H1 (cell line): ENCODE data around the gene CHMP5. TPM values are rescaled to one million over a fixed set of nuclear protein-coding genes. Genes with fewer than 3 reads are reported as not detected.

Experiments used
- CTCF ChIA-PET: fragments of 300-600 bp; sonication (Branson Sonifier 250); formaldehyde crosslinking; loops from one replicate; lab custom pipeline; 2021; ENCODE audit not compliant: partially characterized antibody; lab: Charles Lee
- POLR2A ChIA-PET: fragments of 300-600 bp; sonication (Branson Sonifier 250); formaldehyde crosslinking; loops from one replicate; lab custom pipeline; 2021; ENCODE audit warnings: inconsistent platforms; ENCODE audit not compliant: partially characterized antibody; lab: Charles Lee
- DNase-seq, 2 experiments: peaks; one replicate each; pipeline versions ENCODE4 v3.0.0 to v3.0.0-alpha.2; 2010 to 2022; ENCODE audit warnings: low spot score in 2 of 2, low read depth in 1 of 2, mixed read lengths in 1 of 2
- FAIRE-seq: peaks from 2 replicates; lab custom pipeline; 2011; peaks lifted over from hg19 to GRCh38; lab: Jason Lieb, UNC
- H2AFZ ChIP-seq: 2 replicates; pipeline ENCODE4 v1.8.1; 2012; ENCODE audit warnings: low read length, inconsistent platforms
- H2AK5ac ChIP-seq: 2 replicates; pipeline ENCODE4 v1.6.1; 2013; ENCODE audit warnings: low read depth, low read length
- H2BK120ac ChIP-seq: replicated peaks from 2 replicates; pipeline ENCODE3; 2013; ENCODE audit warnings: low read depth, low read length, inconsistent platforms
- H2BK12ac ChIP-seq: 2 replicates; pipeline ENCODE4 v1.6.1; 2013; ENCODE audit warnings: low read depth, low read length
- H2BK15ac ChIP-seq: 2 replicates; pipeline ENCODE4 v1.6.1; 2013; ENCODE audit warnings: low read length
- H2BK20ac ChIP-seq: 2 replicates; pipeline ENCODE4 v1.6.1; 2013; ENCODE audit warnings: low read length
- H2BK5ac ChIP-seq: 2 replicates; pipeline ENCODE4 v1.6.1; 2013; ENCODE audit warnings: low read depth, low read length
- H3K14ac ChIP-seq: 2 replicates; pipeline ENCODE4 v1.6.1; 2013; ENCODE audit warnings: inconsistent platforms; ENCODE audit not compliant: insufficient read length
- H3K18ac ChIP-seq: 2 replicates; pipeline ENCODE4 v1.6.1; 2013; ENCODE audit warnings: low read length; ENCODE audit errors: extremely low read depth
- H3K23ac ChIP-seq: 2 replicates; pipeline ENCODE4 v1.6.1; 2013; ENCODE audit warnings: inconsistent platforms; ENCODE audit not compliant: insufficient read length
- H3K23me2 ChIP-seq: 2 replicates; pipeline ENCODE4 v1.6.1; 2013; ENCODE audit warnings: low read depth, low read length
- H3K27ac ChIP-seq: 2 replicates; pipeline ENCODE4 v1.6.1; 2011; ENCODE audit warnings: low read depth, low read length, inconsistent platforms
- H3K27me3 ChIP-seq, 4 experiments: replicated peaks in 1 of 4; 1 replicate in 1 of 4; 2 replicates in 3 of 4; pipeline versions ENCODE4 v1.6.1 to v1.8.1; 2011 to 2013; ENCODE audit warnings: low read length in 3 of 4, mild to moderate bottlenecking in 3 of 4, inconsistent platforms in 2 of 4, mixed read lengths in 2 of 4, moderate library complexity in 1 of 4; ENCODE audit not compliant: control insufficient read depth in 3 of 4, insufficient read depth in 3 of 4; ENCODE audit errors: extremely low read depth in 1 of 4
- H3K36me3 ChIP-seq, 4 experiments: 2 replicates each; pipeline versions ENCODE4 v1.6.1 to v1.8.1; 2011 to 2013; ENCODE audit warnings: mild to moderate bottlenecking in 4 of 4, low read length in 3 of 4, moderate library complexity in 2 of 4, control low read depth in 1 of 4, inconsistent platforms in 1 of 4; ENCODE audit not compliant: insufficient read depth in 4 of 4, control insufficient read depth in 2 of 4
- H3K4ac ChIP-seq: replicated peaks from 2 replicates; pipeline ENCODE3; 2013; ENCODE audit warnings: low read length, low read depth, mixed read lengths, inconsistent platforms; ENCODE audit not compliant: insufficient read length
- H3K4me1 ChIP-seq, 4 experiments: replicated peaks in 1 of 4; 1 replicate in 1 of 4; 2 replicates in 3 of 4; pipeline versions ENCODE4 v1.6.1 to v1.8.1; 2011 to 2013; ENCODE audit warnings: low read length in 3 of 4, inconsistent platforms in 2 of 4, mixed read lengths in 1 of 4; ENCODE audit not compliant: insufficient read depth in 4 of 4, control insufficient read depth in 3 of 4
- H3K4me2 ChIP-seq, 2 experiments: 2 replicates each; pipeline versions ENCODE4 v1.6.1 to v1.8.1; 2011 to 2013; ENCODE audit warnings: low read depth in 2 of 2, low read length in 2 of 2, control low read depth in 1 of 2, inconsistent platforms in 1 of 2, mild to moderate bottlenecking in 1 of 2; ENCODE audit not compliant: insufficient read depth in 1 of 2
- H3K4me3 ChIP-seq, 4 experiments: fragments of 200-600, 300-600 bp in 1 of 4; sonication (generic), shearing (Covaris generic), sonication (Bioruptor Twin) in 1 of 4; 2 replicates each; pipeline versions ENCODE4 v1.5.1 to v1.8.1; 2011 to 2016; ENCODE audit warnings: low read length in 4 of 4, low read depth in 3 of 4, control low read depth in 2 of 4, inconsistent platforms in 2 of 4, mild to moderate bottlenecking in 2 of 4, mixed read lengths in 1 of 4, moderate library complexity in 1 of 4; ENCODE audit not compliant: insufficient read depth in 2 of 4; ENCODE audit errors: extremely low read depth in 1 of 4
- H3K56ac ChIP-seq: replicated peaks from 2 replicates; pipeline ENCODE3; 2013; ENCODE audit warnings: low read depth, mild to moderate bottlenecking, mixed read lengths, low read length, inconsistent platforms; ENCODE audit not compliant: insufficient read length
- H3K79me1 ChIP-seq: 2 replicates; pipeline ENCODE4 v1.6.1; 2013; ENCODE audit warnings: low read depth, low read length, control low read depth
- H3K79me2 ChIP-seq, 2 experiments: 2 replicates each; pipeline versions ENCODE4 v1.6.1 to v1.8.1; 2012 to 2013; ENCODE audit warnings: low read length in 2 of 2, mild to moderate bottlenecking in 2 of 2, inconsistent platforms in 1 of 2; ENCODE audit not compliant: insufficient read depth in 2 of 2, control insufficient read depth in 1 of 2
- H3K9ac ChIP-seq, 4 experiments: replicated peaks in 1 of 4; 1 replicate in 1 of 4; 2 replicates in 3 of 4; pipeline versions ENCODE4 v1.6.1 to v1.8.1; 2011 to 2013; ENCODE audit warnings: low read depth in 3 of 4, low read length in 3 of 4, control low read depth in 2 of 4, mild to moderate bottlenecking in 2 of 4, moderate library complexity in 2 of 4, inconsistent platforms in 1 of 4; ENCODE audit errors: extremely low read depth in 1 of 4
- H3K9me3 ChIP-seq, 2 experiments: 2 replicates each; pipeline versions ENCODE4 v1.6.1 to v1.8.1; 2012 to 2013; ENCODE audit warnings: mild to moderate bottlenecking in 2 of 2, moderate library complexity in 2 of 2, control low read depth in 1 of 2, inconsistent platforms in 1 of 2, low read depth in 1 of 2, low read length in 1 of 2, mixed read lengths in 1 of 2; ENCODE audit not compliant: insufficient read depth in 2 of 2
- H4K20me1 ChIP-seq, 2 experiments: replicated peaks in 1 of 2; 2 replicates each; pipeline versions ENCODE3 to v1.8.1; 2011 to 2013; ENCODE audit warnings: inconsistent platforms in 2 of 2, low read length in 2 of 2, mild to moderate bottlenecking in 1 of 2; ENCODE audit not compliant: insufficient read depth in 2 of 2, control insufficient read depth in 1 of 2
- H4K5ac ChIP-seq: 2 replicates; pipeline ENCODE4 v1.6.1; 2013; ENCODE audit warnings: low read length, low read depth, mixed read lengths, inconsistent platforms; ENCODE audit not compliant: insufficient read length
- H4K8ac ChIP-seq: 2 replicates; pipeline ENCODE4 v1.8.0; 2013; ENCODE audit warnings: mild to moderate bottlenecking, moderate library complexity, low read length, inconsistent platforms; ENCODE audit not compliant: insufficient read depth; ENCODE audit errors: extremely low read depth
- H4K91ac ChIP-seq: replicated peaks from 2 replicates; pipeline ENCODE3; 2013; ENCODE audit warnings: low read length, mixed read lengths, inconsistent platforms; ENCODE audit not compliant: insufficient read length
- BRCA1 ChIP-seq: IDR thresholded peaks from 2 replicates; pipeline ENCODE4 v1.6.1; 2012; ENCODE audit warnings: low read depth, low read length, improper control_type of control experiment
- CBX5 ChIP-seq: fragments of 300-800, 300-1000 bp; sonication (generic); IDR thresholded peaks from 2 replicates; pipeline ENCODE4 v1.7.1; 2016; ENCODE audit warnings: antibody characterized with exemption, low read length, low read depth
- CEBPB ChIP-seq: IDR thresholded peaks from 2 replicates; pipeline ENCODE4 v1.6.1; 2012; ENCODE audit warnings: low read depth, low read length
- CREB1 ChIP-seq: IDR thresholded peaks from 2 replicates; pipeline ENCODE4 v1.6.1; 2012; ENCODE audit warnings: inconsistent platforms
- CTBP2 ChIP-seq: IDR thresholded peaks from 2 replicates; pipeline ENCODE4 v1.7.0; 2011; ENCODE audit warnings: borderline replicate concordance, mild to moderate bottlenecking, moderate library complexity, mixed read lengths, low read length; ENCODE audit not compliant: insufficient read depth, insufficient read length
- EGR1 ChIP-seq: IDR thresholded peaks from 2 replicates; pipeline ENCODE4 v1.6.1; 2011; ENCODE audit warnings: low read depth, low read length, borderline replicate concordance
- KDM1A ChIP-seq: fragments of 200-600, 300-600 bp; sonication (generic); IDR thresholded peaks from 2 replicates; pipeline ENCODE4 v1.7.1; 2016; ENCODE audit warnings: mild to moderate bottlenecking, low read length, borderline replicate concordance
- MAFK ChIP-seq: IDR thresholded peaks from 2 replicates; pipeline ENCODE4 v1.6.1; 2012; ENCODE audit warnings: low read depth, mild to moderate bottlenecking, improper control_type of control experiment, low read length
- POU5F1 ChIP-seq: IDR thresholded peaks from 2 replicates; pipeline ENCODE4 v1.6.1; 2011; ENCODE audit warnings: low read depth, mild to moderate bottlenecking, low read length, moderate library complexity
- SIRT6 ChIP-seq: IDR thresholded peaks from one replicate; pipeline ENCODE4 v1.7.1; 2012; ENCODE audit warnings: low read length, inconsistent platforms
- SIX5 ChIP-seq: IDR thresholded peaks from 2 replicates; pipeline ENCODE4 v1.6.1; 2011; ENCODE audit warnings: mild to moderate bottlenecking, low read depth, low read length
- SP1 ChIP-seq: IDR thresholded peaks from 2 replicates; pipeline ENCODE4 v1.6.1; 2011; ENCODE audit warnings: low read depth, low read length
- SP4 ChIP-seq: IDR thresholded peaks from 2 replicates; pipeline ENCODE4 v1.6.1; 2012; ENCODE audit warnings: low read length, inconsistent platforms
- TCF12 ChIP-seq: IDR thresholded peaks from 2 replicates; pipeline ENCODE4 v1.6.1; 2011; ENCODE audit warnings: low read depth, mild to moderate bottlenecking, low read length
- ZNF274 ChIP-seq: IDR thresholded peaks from 2 replicates; pipeline ENCODE4 v1.7.0; 2012; ENCODE audit warnings: low read length, borderline replicate concordance; ENCODE audit errors: extremely low read depth
- WGBS, 2 experiments: shearing (Covaris generic) in 1 of 2; methylation state at CpG; one replicate each; pipeline versions ENCODE4 v1.1.6 to v1.1.7; 2013 to 2015; ENCODE audit warnings: low lambda C conversion rate in 2 of 2, mixed read lengths in 2 of 2, inconsistent platforms in 1 of 2, low coverage in 1 of 2, missing lambda C conversion rate in 1 of 2; ENCODE audit not compliant: insufficient replicate concordance in 2 of 2, insufficient coverage in 1 of 2, insufficient read length in 1 of 2; ENCODE audit errors: extremely low coverage in 1 of 2, missing lambda C conversion rate in 1 of 2; 5-methylcytosine and 5-hydroxymethylcytosine counted together
- polyA plus RNA-seq, 7 experiments: library from polyadenylated mRNA; depleted of rRNA in 3 of 7; stranded (reverse) in 5 of 7; unstranded in 2 of 7; fragments of >200 nt in 5 of 7; fragments of 200-250 nt in 2 of 7; gene quantifications; 1 replicate in 5 of 7; 2 replicates in 1 of 7; 4 replicates in 1 of 7; pipeline versions ENCODE4 v1.2.1 to v1.2.3, GENCODE V29; 2011 to 2013; ENCODE audit warnings: missing spikeins in 2 of 7, mixed read lengths in 2 of 7
- total RNA-seq: library from RNA; stranded (reverse); fragmentation: NEBNext Ultra II Directional; extraction: Animal tissue kit (Norgen Biotek cat#: 25700); gene quantifications from 2 replicates; pipeline ENCODE4 v1.2.1, GENCODE V29; 2021
- TF ChIP-seq, protein P1 (sequence below): IDR thresholded peaks from 2 replicates; pipeline ENCODE4 v1.6.1; 2012; ENCODE audit warnings: inconsistent platforms

CHMP5 gene
- total and polyA plus RNA-seq, 2 of the 8 experiments (the other 6 are each of a cell fraction or from before 2014, with no cell fraction given): 25.0 to 47.3 TPM

DNA sequence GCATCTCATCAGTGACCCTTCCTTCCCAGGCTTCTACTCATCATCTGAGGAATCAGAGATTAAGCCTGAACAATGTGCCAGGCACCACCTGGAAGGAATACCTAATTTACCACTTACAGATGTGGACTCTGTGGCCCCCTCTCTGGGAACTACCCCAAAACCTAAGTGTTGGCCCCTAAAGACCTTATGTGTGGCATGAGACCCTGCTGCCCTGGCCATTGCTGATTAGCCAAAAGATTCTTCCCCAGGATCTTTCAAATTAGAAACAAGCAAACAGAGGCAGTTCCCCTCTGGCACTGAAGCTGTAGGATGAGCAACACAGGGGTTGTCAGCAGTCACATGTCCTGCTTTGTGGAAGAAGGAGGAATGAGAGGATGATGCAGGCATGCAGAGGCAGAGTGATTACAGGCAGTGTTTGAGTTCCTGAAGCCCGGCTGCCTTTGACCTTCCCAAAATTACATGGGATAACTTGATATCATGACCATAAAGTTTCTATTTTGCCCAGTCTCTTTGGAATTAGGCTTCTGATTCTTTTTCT is 14.3 kb upstream of the CHMP5 start:
- H3K18ac ChIP-seq: no peak overlapping the region
- no peak overlapping the region for H4K8ac ChIP-seq
- no peak overlapping the region for H4K5ac ChIP-seq
- H2BK12ac ChIP-seq: no peak overlapping the region
- H3K23ac ChIP-seq: no peak overlapping the region
- no peak overlapping the region for H4K91ac ChIP-seq
- no peak overlapping the region for H2AFZ ChIP-seq
- peaks cover 16 to 28% (median 24%) of the 10 kb centered on the region in 4 experiments for H3K36me3 ChIP-seq
- no peaks in the 10 kb centered on the region; the same call in 1 of the 2 replicates for H3K23me2 ChIP-seq
- 100% methylated on average over 1 of the region's 1 CpG; no CpG with 5 or more reads in 1 of the 2 experiments for WGBS, 2 experiments
- H2BK20ac ChIP-seq: no peak overlapping the region
- H3K56ac ChIP-seq: no peak overlapping the region
- FAIRE-seq: no peak
- no peak overlapping the region for H3K4ac ChIP-seq
- CTCF ChIA-PET: interaction anchor here (1.1 kb wide), 1 partner anchor 15 kb away, joined by 3 read pairs; no protein-coding TSS in a partner anchor
- H3K4me3 ChIP-seq: no peak overlapping the region
- no peaks in the 10 kb centered on the region for H3K4me1 ChIP-seq
- H3K79me2 ChIP-seq: no peaks in the 10 kb centered on the region
- no peak overlapping the region for H3K14ac ChIP-seq
- no peaks in the 10 kb centered on the region for H3K79me1 ChIP-seq
- no peak for DNase-seq
- H3K9ac ChIP-seq: no peak overlapping the region
- POLR2A ChIA-PET: interaction anchor here (0.7 to 1.3 kb wide), 4 partner anchors 11 to 46 kb away, joined by 3 to 4 read pairs (median 3); partner anchors contain the start of genes NFX1 and SPINK4
- no peak overlapping the region for H2AK5ac ChIP-seq
- H2BK15ac ChIP-seq: no peak overlapping the region
- H2BK120ac ChIP-seq: no peak overlapping the region
- no peak overlapping the region for H2BK5ac ChIP-seq
- H3K27ac ChIP-seq: no peak overlapping the region
- peaks cover 2% of the 10 kb centered on the region in 2 experiments for H4K20me1 ChIP-seq
- H3K27me3 ChIP-seq: no peaks in the 10 kb centered on the region
- H3K9me3 ChIP-seq: no peaks in the 10 kb centered on the region
- H3K4me2 ChIP-seq: no peak overlapping the region
- TF ChIP-seq SIX5 (no peak), CTBP2 (no peak), MAFK (no peak), ZNF274 (no peak), KDM1A (no peak), CEBPB (no peak), CBX5 (no peak), CREB1 (no peak), POU5F1 (no peak), EGR1 (no peak), SP4 (no peak), SIRT6 (no peak), TCF12 (no peak), BRCA1 (no peak), SP1 (no peak)
- TF ChIP-seq, protein P1, sequence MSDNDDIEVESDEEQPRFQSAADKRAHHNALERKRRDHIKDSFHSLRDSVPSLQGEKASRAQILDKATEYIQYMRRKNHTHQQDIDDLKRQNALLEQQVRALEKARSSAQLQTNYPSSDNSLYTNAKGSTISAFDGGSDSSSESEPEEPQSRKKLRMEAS: no peak
